GM19468 (cell line): ENCODE measurements around the gene SZT2.
"Not testable (repeated sequence)": the region's sequence is repeated elsewhere in the genome, so short reads cannot be mapped to it uniquely, and the experiment has no call there.

Experiments used
- ATAC-seq: cut with Tn5 transposase; IDR thresholded peaks from one replicate; pipeline ENCODE4 v1.9.1; 2021; ENCODE audit warnings: mild to moderate bottlenecking, moderate library complexity, moderate number of reproducible peaks; ENCODE audit not compliant: unreplicated experiment; ENCODE audit errors: extremely low read depth

The SZT2 gene

DNA sequence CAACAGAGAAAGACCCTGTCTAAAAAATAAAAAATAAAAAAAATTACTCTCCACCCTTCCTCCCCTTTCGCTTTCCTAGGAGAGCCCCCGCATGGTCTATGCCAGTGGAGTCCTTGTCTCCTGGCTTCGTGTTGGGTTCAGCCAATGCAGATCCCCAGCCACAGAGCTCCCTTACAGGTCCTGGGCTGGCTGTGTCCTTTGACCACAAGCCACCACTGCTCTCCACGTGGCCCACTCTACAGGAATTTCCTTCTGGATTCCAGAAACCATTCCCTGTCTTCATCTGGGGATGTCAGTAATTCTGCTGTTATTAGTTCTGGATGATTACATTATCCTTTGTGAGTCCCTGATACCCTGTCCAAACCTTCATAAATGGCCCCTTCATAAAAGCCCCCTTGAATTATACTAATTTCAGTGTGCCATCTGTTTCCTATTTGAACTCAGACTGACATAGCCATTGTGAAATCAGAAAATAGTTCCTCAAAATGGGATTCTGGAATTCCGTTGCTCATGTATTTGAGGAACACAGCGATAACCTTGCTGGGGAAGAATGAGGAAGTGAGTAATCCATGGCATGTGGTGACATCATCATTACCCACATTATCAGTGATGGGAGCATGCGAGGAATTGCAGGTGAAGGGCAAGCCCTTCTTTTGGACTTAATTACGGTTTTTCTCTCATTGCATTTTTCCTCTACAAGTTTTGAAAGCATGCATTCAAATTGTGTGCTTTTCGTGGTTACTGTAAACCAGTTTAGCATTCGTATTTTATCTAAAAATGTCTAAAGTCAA is 86.1 kb downstream of the SZT2 start:
- not testable (repeated sequence) for ATAC-seq

DNA sequence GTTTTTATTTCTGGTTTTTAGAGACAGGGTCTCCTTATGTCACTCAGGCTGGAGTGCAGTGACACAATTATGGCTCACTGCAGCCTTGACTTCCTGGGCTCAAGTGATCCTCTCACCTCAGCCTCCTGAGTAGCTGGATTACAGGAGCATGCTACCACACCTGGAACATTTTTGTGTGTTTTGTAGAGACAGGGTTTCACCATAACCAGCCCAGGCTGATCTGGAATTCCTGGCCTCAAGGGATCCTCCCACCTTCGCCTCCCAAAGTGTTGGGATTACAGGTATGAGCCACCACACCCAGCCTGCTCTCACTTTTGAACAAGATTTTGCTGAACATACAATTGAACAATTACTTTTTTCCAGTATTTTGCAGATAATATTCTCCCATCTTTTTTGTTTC is 88.0 kb downstream of the SZT2 start:
- ATAC-seq = no peak

DNA sequence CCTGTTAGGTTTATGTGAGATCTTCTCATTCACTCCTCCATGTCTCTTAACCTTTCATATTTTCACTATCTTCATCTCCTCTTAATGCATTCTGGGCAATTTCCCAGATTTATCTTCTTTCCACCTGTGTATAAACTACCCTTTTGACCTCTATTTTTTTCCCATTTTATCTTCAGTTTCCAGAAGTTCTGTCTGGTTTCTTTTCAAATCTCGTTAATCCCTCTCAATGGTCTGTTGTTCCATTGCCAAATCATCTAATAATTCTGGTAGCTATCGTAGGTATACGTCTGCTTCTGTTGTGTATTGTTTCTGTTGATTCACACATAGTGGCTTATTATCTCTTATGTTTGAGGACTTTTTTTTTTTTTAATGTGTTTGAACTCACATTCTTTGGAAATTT is 89.7 kb downstream of the SZT2 start:
- ATAC-seq = no peak

DNA sequence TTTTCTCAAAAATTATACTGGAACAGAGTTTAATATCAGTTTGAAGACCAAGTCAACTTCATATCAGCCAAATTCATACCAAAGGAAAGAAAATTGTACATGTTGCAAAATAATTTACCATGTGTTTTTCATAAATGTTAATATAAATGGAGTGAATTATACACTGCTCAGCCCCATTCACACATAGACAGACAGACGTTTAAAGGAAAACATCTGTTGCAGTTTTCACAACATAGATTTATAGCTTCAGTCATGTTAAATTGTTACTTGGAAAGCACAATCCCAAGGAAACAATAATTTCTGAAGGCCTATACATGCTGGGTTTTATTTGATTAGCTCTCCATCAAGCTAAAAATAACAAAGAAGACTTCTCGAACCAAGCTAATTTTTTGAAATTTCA is 91.8 kb downstream of the SZT2 start:
- no peak for ATAC-seq

- ATAC-seq = no peak
Observed at GRCh38 chr1:43482215-43482614, 92.5 kb downstream of the SZT2 start.

DNA sequence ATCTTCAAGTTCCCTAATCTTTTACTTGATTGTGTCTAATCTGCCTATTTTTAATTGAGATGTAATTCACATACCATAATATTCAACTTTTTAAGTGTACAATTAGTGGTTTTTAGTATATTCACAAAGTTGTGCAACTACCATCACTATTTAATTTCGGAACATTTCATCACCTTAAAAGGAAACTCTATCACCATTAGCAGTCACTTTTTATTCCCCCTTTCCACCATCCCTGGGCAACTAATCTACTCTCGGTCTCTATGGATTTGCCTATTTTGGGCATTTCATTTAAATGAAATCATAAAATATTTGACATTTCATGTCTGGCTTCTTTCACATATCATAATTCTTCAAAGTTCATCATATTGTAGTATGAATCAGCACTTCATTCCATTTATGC is 94.7 kb downstream of the SZT2 start:
- ATAC-seq = no peak

- no peak for ATAC-seq
Observed at GRCh38 chr1:43488165-43488564, 98.5 kb downstream of the SZT2 start.

DNA sequence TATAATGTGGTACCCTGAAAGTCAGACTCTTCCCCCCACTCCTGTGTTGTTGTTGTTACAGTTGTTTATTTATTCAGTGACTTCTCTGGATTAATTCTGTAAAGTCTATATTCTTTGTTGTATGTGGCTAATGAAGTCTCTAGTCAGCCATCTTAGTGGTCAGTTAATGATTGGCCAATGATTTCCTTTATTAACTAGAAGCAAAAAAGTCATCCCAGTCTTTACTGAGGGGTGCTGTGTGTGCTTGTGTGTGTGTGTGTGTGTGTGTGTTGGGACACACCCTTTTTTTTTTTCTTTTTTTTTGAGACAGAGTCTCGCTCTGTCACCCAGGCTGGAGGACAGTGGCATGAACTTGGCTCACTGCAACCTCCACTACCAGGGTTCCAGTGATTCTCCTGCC is 101.4 kb downstream of the SZT2 start:
- ATAC-seq = no peak

- no peak for ATAC-seq
Observed at GRCh38 chr1:43492826-43493225, 103.1 kb downstream of the SZT2 start.

- no peak for ATAC-seq
Observed at GRCh38 chr1:43493661-43494450, 104.2 kb downstream of the SZT2 start.

GRCh38 chr1:43495204-43495603 is 105.5 kb downstream of the SZT2 start:
- no peak for ATAC-seq

DNA sequence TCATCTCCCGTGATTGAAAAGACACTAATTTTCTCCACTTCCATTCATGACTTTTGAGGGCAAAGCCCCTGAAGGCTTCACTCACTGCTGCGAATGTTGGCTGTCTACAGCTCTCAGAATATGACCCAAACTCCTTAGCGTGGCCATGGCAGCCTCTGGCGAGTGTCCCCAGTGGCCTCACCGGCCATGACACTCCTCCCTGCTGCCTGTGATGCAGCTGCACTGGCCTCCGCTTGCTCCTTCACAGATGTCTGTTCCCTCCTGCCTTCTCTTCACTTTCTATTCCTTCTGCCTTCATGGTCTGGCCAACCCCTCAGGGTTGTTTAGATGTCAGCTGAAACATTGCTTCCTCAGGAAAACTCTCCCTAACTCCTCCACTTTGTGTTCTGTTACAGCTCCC is 110.2 kb downstream of the SZT2 start:
- ATAC-seq = no peak

DNA sequence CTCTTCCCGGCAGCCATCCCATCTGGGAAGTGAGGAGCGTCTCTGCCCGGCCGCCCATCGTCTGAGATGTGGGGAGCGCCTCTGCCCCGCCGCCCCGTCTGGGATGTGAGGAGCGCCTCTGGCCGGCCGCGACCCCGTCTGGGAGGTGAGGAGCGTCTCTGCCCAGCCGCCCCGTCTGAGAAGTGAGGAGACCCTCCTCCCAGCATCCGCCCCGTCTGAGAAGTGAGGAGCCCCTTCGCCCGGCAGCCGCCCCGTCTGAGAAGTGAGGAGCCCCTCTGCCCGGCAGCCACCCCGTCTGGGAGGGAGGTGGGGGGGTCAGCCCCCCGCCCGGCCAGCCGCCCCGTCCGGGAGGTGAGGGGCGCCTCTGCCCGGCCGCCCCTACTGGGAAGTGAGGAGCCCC is 112.1 kb downstream of the SZT2 start:
- not testable (repeated sequence) for ATAC-seq

DNA sequence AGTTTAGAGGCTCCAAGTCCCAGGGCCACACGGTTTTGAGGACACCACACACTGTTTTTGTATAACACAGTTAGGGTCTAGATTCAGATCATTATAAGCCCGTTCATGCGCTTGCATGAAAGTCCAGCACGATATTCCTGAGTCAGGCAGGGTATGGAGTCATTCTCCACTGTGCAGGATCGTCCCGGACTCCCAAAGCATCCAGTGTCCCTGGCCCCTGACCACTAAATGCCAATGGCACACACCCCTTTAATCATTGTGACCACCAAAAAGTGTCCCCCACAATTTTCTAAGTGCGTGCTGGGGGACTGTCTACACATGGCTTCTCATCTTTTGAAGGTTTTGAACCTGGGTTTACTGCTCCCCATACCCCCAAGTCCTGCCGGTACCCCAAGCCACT is 113.8 kb downstream of the SZT2 start:
- no peak for ATAC-seq
